ENCODE results near the gene MAD1L1. TPM values are rescaled to one million over a fixed set of nuclear protein-coding genes. Genes with fewer than 3 reads are reported as not detected.

Gene MAD1L1
- total and polyA plus RNA-seq, 2 of the 4 experiments (the other 2 are of a cell fraction) = 29.0 to 40.9 TPM

GRCh38 chr7:2253021-2253420 is 20.3 kb upstream of the MAD1L1 start:
- Histone ChIP-seq H3K79me1 (ENCODE audit: low read depth in 1 of 2, low read length in 2 of 2) (peaks cover 0 to 30% of the 10 kb centered on the region in 2 experiments; a peak in 2 of 4 replicates), H2BK20ac (ENCODE audit: low read depth, low read length) (no peak overlapping the region), H3K9ac (ENCODE audit: low read depth, low read length) (no peak overlapping the region), H3K18ac (ENCODE audit: low read depth, low read length) (no peak overlapping the region), H2BK15ac (ENCODE audit: low read depth, low read length) (no peak overlapping the region), H2BK5ac (ENCODE audit: low read depth, low read length, poor library complexity, severe bottlenecking) (no peak overlapping the region), H3K9me3 (ENCODE audit: control insufficient read depth, insufficient read depth, low read length) (no peaks in the 10 kb centered on the region), H3K36me3 (ENCODE audit: control insufficient read depth, insufficient read depth, low read length) (peaks cover 19% of the 10 kb centered on the region), H3K27me3 (ENCODE audit: control insufficient read depth, insufficient read depth, low read length) (no peaks in the 10 kb centered on the region), H2BK120ac (ENCODE audit: low read depth, low read length) (no peak overlapping the region), H2AFZ (replicated peaks; ENCODE audit: low read length, poor library complexity) (no peak overlapping the region), H2AK5ac (ENCODE audit: low read depth, low read length) (no peak overlapping the region), H3K4ac (ENCODE audit: low read depth, low read length) (no peak overlapping the region), H3K4me1 (ENCODE audit: control insufficient read depth, insufficient read depth, low read length) (peaks cover 16% of the 10 kb centered on the region), H3K4me2 (ENCODE audit: low read depth, low read length) (no peak overlapping the region), H4K8ac (ENCODE audit: low read depth in 2 of 2, low read length in 2 of 2) (no peak overlapping the region), H4K91ac (ENCODE audit: insufficient read depth, low read depth, low read length) (no peak overlapping the region), H3K4me3 (ENCODE audit: insufficient read depth, low read depth, low read length) (no peak overlapping the region), H3K23ac (ENCODE audit: low read depth, low read length) (no peak overlapping the region), H4K20me1 (ENCODE audit: insufficient read depth, low read length) (no peaks in the 10 kb centered on the region; the same call in 1 of the 2 replicates), H3K14ac (replicated peaks; ENCODE audit: low read depth, low read length) (no peak overlapping the region), H3K56ac (ENCODE audit: extremely low read depth, insufficient read depth, low read length) (no peak overlapping the region), H3K27ac (ENCODE audit: insufficient read depth, low read length) (no peak overlapping the region), H3K9me1 (ENCODE audit: insufficient read depth, low read length) (peaks cover 20% of the 10 kb centered on the region), H4K5ac (ENCODE audit: low read depth, low read length) (no peak overlapping the region), H2AK9ac (replicated peaks; ENCODE audit: low read depth, low read length, poor library complexity) (no peak overlapping the region)
- TF ChIP-seq BHLHE40 (IDR thresholded peaks at IDR 0.05; ENCODE audit: low read depth, low read length) (no peak), SMC3 (IDR thresholded peaks at IDR 0.05; ENCODE audit: low read depth, low read length) (no peak), MAZ (IDR thresholded peaks at IDR 0.05; ENCODE audit: borderline replicate concordance, low read depth, low read length) (no peak), RAD21 (IDR thresholded peaks at IDR 0.05; ENCODE audit: low read length) (no peak), USF2 (IDR thresholded peaks at IDR 0.05; ENCODE audit: low read depth, low read length) (no peak), FOS (IDR thresholded peaks at IDR 0.05; ENCODE audit: low read depth, low read length) (no peak), MAFK (IDR thresholded peaks at IDR 0.05; ENCODE audit: low read depth, low read length) (no peak), CHD1 (IDR thresholded peaks at IDR 0.05; ENCODE audit: low read depth, low read length) (no peak), ELK1 (IDR thresholded peaks at IDR 0.05; ENCODE audit: borderline replicate concordance, low read depth, low read length) (no peak)
- ATAC-seq (ENCODE audit: low read depth) (no peak), DNase-seq (no peak)
- in situ Hi-C loops (cut with MboI; ENCODE audit: low sequenced_read_pairs) = no loop called here
- no TSS peak for BruUV-seq (replicated peaks)
- dilution Hi-C loops (cut with HindIII; ENCODE audit: low sequenced_read_pairs, unreplicated experiment) = no loop called here
- intact Hi-C loops (cut with micrococcal nuclease) = no loop called here
- CTCF ChIA-PET = no interaction called here
- WGBS, 2 experiments (ENCODE audit: extremely low coverage in 2 of 2, insufficient read length in 1 of 2) = 93% methylated on average over 6 of the region's 9 CpGs; no CpG with 5 or more reads in 1 of the 2 experiments
- POLR2A ChIA-PET (ENCODE audit: unreplicated experiment) = no interaction called here
